Erythroblast (primary cell): ENCODE measurements around the gene TRMT11.

ENCODE experiments used
- GATA1 ChIP-seq: IDR thresholded peaks from 2 replicates; pipeline ENCODE4 v1.6.1; 2011; ENCODE audit warnings: low read depth, mild to moderate bottlenecking, control low read depth, low read length, moderate library complexity
- POLR2A ChIP-seq: IDR thresholded peaks from 2 replicates; pipeline ENCODE4 v1.6.1; 2011; ENCODE audit warnings: mild to moderate bottlenecking, low read length

GRCh38 chr6:126017668-126018067 lies 31.3 kb downstream of the TRMT11 start:
- TF ChIP-seq POLR2A (no peak), GATA1 (no peak)
